MM.1S (cell line): ENCODE measurements around the gene SAMD9L.

Experiments used
- DNase-seq: peaks from one replicate; pipeline ENCODE4 v3.0.0-alpha.2; 2015
- H2AFZ ChIP-seq: fragments of 300-600 bp; sonication (generic); 2 replicates; pipeline ENCODE4 v1.6.0; 2016; ENCODE audit warnings: antibody characterized with exemption, low read length
- H3F3A ChIP-seq: fragments of 300-600 bp; sonication (generic); 2 replicates; pipeline ENCODE4 v1.6.1; 2016; ENCODE audit warnings: mild to moderate bottlenecking, antibody characterized with exemption, low read length, moderate library complexity, mixed read lengths; ENCODE audit not compliant: insufficient read depth
- H3K27ac ChIP-seq: fragments of 300-600 bp; sonication (generic); 2 replicates; pipeline ENCODE4 v1.5.1; 2016; ENCODE audit warnings: mild to moderate bottlenecking, low read length
- H3K27me3 ChIP-seq: fragments of 300-600 bp; sonication (generic); replicated peaks from 2 replicates; pipeline ENCODE4 v1.6.0; 2016; ENCODE audit warnings: low read length; ENCODE audit not compliant: insufficient read depth
- H3K36me3 ChIP-seq: fragments of 300-600 bp; sonication (generic); replicated peaks from 2 replicates; pipeline ENCODE4 v1.6.1; 2016; ENCODE audit warnings: mild to moderate bottlenecking, low read length, mixed read lengths; ENCODE audit not compliant: insufficient read depth
- H3K4me1 ChIP-seq: fragments of 300-600 bp; sonication (generic); 2 replicates; pipeline ENCODE4 v1.6.1; 2016; ENCODE audit warnings: low read length, mixed read lengths
- H3K4me2 ChIP-seq: fragments of 300-600 bp; sonication (generic); 2 replicates; pipeline ENCODE4 v1.6.0; 2016; ENCODE audit warnings: low read depth, low read length
- H3K4me3 ChIP-seq: fragments of 300-600 bp; sonication (generic); 2 replicates; pipeline ENCODE4 v1.5.1; 2016; ENCODE audit warnings: low read length, mixed read lengths
- H3K79me2 ChIP-seq: fragments of 300-600 bp; sonication (generic); 2 replicates; pipeline ENCODE4 v1.6.1; 2016; ENCODE audit warnings: mixed run types, low read length, mixed read lengths
- H3K9ac ChIP-seq: fragments of 300-600 bp; sonication (generic); 2 replicates; pipeline ENCODE4 v1.6.1; 2016; ENCODE audit warnings: low read length, mixed read lengths
- H3K9me2 ChIP-seq: fragments of 300-600 bp; sonication (generic); replicated peaks from 2 replicates; pipeline ENCODE4 v1.6.1; 2016; ENCODE audit warnings: mild to moderate bottlenecking, low read length, mixed read lengths; ENCODE audit not compliant: insufficient read depth
- H3K9me3 ChIP-seq: fragments of 300-600 bp; sonication (generic); replicated peaks from 2 replicates; pipeline ENCODE4 v1.6.1; 2016; ENCODE audit warnings: mild to moderate bottlenecking, low read length, mixed read lengths; ENCODE audit not compliant: insufficient read depth
- H4K20me1 ChIP-seq: fragments of 300-600 bp; sonication (generic); 2 replicates; pipeline ENCODE4 v1.6.1; 2016; ENCODE audit warnings: mild to moderate bottlenecking, low read length, moderate library complexity, mixed read lengths; ENCODE audit not compliant: insufficient read depth
- CTCF ChIP-seq: fragments of 300-600 bp; sonication (generic); IDR thresholded peaks from 2 replicates; pipeline ENCODE4 v1.5.1; 2016; ENCODE audit warnings: antibody characterized with exemption, low read length, mixed read lengths
- EZH2 ChIP-seq: fragments of 300-600 bp; sonication (generic); optimal IDR thresholded peaks from 2 replicates; pipeline ENCODE3; 2017; ENCODE audit warnings: low read depth, mild to moderate bottlenecking, antibody characterized with exemption, low read length, mixed read lengths
- EZH2phosphoT487 ChIP-seq: fragments of 300-600 bp; sonication (generic); IDR thresholded peaks from 2 replicates; pipeline ENCODE4 v1.6.1; 2018; ENCODE audit warnings: antibody characterized with exemption, low read length

Gene SAMD9L

GRCh38 chr7:93119191-93119905 is 28.8 kb downstream of the SAMD9L start:
- peak overlapping the region; percentile 47; the same call in 1 of the 2 replicates for H2AFZ ChIP-seq
- TF ChIP-seq EZH2 = no peak
- TF ChIP-seq EZH2phosphoT487 = no peak
- TF ChIP-seq CTCF = no peak
- no peak for DNase-seq

GRCh38 chr7:93117852-93118530 is 30.2 kb downstream of the SAMD9L start, which contains the start of gene SAMD9:
TSS of gene SAMD9 (minus strand) at chr7:93117979. CDS start at chr7:93106097, 11,882 bp downstream.
- Histone ChIP-seq H3K4me2 (peak within 1 kb of the TSS; percentile 89), H3F3A (peaks cover 9% of the 10 kb centered on the region), H3K9me3 (no peaks in the 10 kb centered on the region), H3K27ac (peak within 1 kb of the TSS; percentile 51; the same call in 1 of the 2 replicates), H3K9me2 (no peaks in the 10 kb centered on the region), H3K9ac (peak within 1 kb of the TSS; percentile 39; the same call in 1 of the 2 replicates), H3K4me3 (peak within 1 kb of the TSS; percentile 60), H3K36me3 (no peaks in the 10 kb centered on the region), H3K27me3 (no peaks in the 10 kb centered on the region), H3K4me1 (peaks cover 25% of the 10 kb centered on the region), H2AFZ (peak within 1 kb of the TSS; percentile 52; the same call in 1 of the 2 replicates), H3K79me2 (peaks cover 34% of the 10 kb centered on the region), H4K20me1 (no peaks in the 10 kb centered on the region)
- TF ChIP-seq CTCF (no peak), EZH2 (no peak), EZH2phosphoT487 (no peak)
- peak; percentile 97 for DNase-seq

More at GRCh38 chr7:93119191-93119905, 28.8 kb downstream of the SAMD9L start:
- Histone ChIP-seq H3K79me2 (peaks cover 33% of the 10 kb centered on the region), H3K36me3 (no peaks in the 10 kb centered on the region), H3F3A (peaks cover 9% of the 10 kb centered on the region), H4K20me1 (no peaks in the 10 kb centered on the region), H3K9ac (no peak overlapping the region), H3K27me3 (no peaks in the 10 kb centered on the region), H3K4me3 (no peak overlapping the region), H3K9me3 (no peaks in the 10 kb centered on the region), H3K27ac (no peak overlapping the region), H3K4me1 (peaks cover 25% of the 10 kb centered on the region), H3K4me2 (no peak overlapping the region), H3K9me2 (no peaks in the 10 kb centered on the region)

- peak overlapping the region; percentile 60 for H3K4me3 ChIP-seq
- no peaks in the 10 kb centered on the region for H3K36me3 ChIP-seq
- H3K79me2 ChIP-seq = peaks cover 34% of the 10 kb centered on the region
- H3K27ac ChIP-seq = peak overlapping the region; percentile 51; the same call in 1 of the 2 replicates
- peak overlapping the region; percentile 7; the same call in 1 of the 2 replicates for H3K9ac ChIP-seq
- no peaks in the 10 kb centered on the region for H3K27me3 ChIP-seq
- no peaks in the 10 kb centered on the region for H3K9me2 ChIP-seq
- H3K4me1 ChIP-seq = peaks cover 25% of the 10 kb centered on the region
- no peak for DNase-seq
- no peaks in the 10 kb centered on the region for H4K20me1 ChIP-seq
- H2AFZ ChIP-seq = 0 out of 2 replicates have a peak overlapping the region, but pooled peaks have one; percentile 22
- peaks cover 9% of the 10 kb centered on the region for H3F3A ChIP-seq
- TF ChIP-seq EZH2 (no peak), CTCF (no peak), EZH2phosphoT487 (no peak)
- peak overlapping the region; percentile 89 for H3K4me2 ChIP-seq
- H3K9me3 ChIP-seq = no peaks in the 10 kb centered on the region
These were observed 30.9 kb downstream of the SAMD9L start for GRCh38 chr7:93117327-93117726.
